ENCODE results near the gene PPP2R2C.

PPP2R2C gene

GRCh38 chr4:6493658-6494304, 21.4 kb upstream of the PPP2R2C start:
- DNase-seq: no peak

DNA sequence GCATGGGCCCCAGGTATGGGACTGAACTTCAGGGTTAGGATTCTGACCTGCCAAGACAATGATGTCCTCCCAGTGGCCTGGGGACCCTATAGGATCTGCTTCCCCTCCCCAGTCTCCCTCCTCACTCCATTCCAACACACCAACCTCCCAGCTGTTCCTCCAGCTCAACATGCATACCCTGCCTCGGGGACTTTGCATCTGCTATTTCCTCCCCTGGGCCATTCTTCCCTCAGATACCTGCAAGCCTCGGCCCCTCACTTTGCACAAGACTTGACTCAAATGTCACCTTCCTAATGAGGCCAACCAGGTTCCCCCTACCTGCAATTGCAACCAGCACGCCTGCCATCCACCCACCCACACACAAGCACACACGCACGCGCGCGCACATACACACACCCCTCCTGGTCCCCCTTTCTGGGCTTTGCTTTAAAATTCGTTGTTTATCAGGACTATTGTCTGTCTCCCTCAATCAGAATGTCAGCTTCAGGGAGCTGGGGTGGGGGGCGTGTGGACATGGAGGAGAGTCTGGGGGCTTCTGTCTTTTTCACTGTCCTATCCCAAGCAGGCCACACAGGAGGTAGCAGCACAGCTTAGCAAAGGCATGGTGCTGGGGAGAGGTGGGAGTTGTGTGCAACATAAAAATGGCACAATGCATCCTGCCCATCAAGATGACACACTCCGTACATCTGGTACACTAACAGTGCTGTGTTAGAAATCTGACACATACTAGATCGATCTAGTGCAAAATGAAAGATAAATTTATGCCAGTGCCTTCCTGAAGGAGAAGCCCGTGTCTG, 20.6 kb upstream of the PPP2R2C start:
- DNase-seq: no peak

DNA sequence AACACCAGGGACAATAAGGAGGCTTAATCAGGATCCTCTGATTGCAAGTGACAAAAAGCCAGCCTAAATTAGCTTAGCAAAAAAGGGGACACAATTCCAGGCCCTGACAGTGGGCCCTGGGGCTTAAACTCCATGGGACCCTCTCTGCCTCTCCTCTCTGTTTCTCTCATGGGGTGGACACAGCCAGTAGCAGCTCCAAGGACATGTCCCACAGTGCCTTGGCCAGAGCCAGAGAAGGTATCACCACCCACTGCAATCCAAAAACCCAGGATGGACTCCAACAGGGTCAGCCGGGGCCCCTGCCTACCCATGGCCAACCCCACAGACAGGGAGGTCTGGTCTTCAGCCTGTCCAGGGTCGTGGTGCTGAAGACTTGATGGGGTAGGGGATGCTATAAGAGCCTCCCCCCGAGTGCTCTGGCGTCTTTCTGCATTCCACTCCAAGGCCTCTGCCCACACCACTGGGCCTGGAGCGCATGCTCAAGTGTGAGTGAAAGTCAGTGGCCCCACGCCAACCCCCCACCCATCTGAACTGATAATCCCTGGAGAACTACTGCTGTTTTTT, 19.7 kb upstream of the PPP2R2C start:
- no peak for DNase-seq

DNA sequence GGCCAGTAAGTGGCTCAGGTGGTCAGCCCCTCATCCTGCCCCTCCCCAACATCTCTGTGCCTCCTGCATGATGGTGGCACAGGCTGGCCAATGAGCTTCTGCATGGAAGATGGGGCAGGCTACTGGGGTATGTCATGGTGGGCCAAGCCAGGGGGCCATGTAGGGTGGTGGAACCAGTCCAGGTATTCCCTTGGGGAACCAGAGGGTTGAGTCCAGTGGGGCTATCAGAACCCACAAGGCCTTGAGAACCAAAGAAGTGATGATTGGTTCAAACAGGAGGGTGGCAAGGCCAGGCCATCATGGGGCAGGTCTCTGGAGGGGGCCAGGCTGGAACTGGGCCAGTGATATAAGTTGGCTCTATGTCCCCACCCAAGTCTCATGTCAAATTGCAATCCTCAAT, 18.8 kb upstream of the PPP2R2C start:
- DNase-seq: no peak

GRCh38 chr4:6489927-6490326, 17.5 kb upstream of the PPP2R2C start:
- DNase-seq: no peak

DNA sequence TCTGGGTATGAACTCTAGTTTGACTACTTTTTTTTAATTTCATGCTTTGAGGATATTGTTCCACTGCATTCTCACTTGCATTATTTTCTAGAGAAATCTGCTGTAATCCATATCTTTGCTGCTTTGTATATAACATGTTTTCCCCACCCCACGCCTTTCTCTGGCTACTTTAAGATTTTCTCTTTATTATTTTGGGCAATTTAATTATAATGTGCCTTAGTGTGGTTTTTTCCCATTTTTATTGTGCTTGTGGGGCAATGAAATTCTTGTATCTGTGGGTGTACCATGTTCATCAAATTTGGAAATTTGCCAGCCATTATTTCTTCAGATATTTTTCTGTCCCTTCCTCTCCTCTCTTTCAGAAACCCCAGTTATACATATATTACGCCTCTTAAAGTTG, 15.1 kb upstream of the PPP2R2C start:
- DNase-seq: no peak

DNA sequence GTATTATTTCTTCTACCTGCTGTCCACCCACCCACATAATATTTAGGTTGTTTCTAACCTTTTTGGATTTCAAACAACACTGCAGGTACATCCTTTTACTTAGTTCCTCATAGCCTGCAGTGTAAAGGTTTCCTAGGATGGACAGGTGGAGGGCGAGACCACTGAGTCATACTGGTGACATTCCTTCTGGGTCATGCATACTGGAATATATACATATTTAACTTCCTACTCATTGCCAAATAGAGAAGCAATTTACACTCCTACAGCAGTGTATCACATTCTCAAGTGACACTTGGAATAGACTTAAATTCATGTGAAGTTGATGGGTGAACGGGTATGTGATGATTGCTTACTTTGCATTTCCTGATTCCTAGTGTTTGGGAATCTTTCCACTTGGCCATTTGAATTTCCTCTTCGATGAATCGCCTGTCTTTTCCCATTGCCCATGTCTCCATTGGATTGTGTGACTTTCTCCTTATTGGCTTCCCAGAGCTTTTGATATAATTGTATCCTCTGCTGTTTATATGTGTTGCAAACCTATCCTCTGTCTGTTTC, 8.2 kb upstream of the PPP2R2C start:
- DNase-seq: no peak

DNA sequence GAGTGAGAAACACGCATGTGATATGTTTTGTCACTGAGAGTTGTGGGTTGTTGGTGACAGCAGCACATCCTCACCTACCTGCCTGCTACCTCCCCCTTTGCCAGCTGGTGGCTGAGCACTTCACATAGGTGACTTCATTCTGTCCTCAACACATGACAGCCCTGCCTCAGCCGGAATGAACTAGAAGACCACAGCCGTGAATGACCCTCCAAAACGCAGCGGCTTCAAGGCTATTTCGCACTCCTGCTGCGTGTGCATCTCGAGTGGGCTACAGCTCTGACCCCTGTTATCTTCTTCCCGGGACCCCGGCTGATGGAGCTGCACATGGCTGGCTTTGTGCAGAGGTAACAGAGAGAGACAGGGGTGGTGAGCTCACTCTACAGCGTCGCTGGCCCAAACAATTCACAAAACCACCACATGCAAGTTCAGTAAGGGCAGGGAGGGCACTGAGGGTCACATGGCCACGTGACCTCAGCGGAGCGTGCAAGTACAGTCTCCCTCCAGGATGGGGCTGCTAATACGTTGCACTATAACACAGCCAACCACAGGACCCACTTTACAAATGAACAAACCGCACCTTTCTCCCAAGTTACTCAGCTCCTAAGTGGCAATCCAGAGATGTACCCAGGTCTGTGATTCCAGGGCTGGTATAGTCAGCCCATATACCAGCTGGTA, 6.3 kb upstream of the PPP2R2C start:
- no peak for DNase-seq

DNA sequence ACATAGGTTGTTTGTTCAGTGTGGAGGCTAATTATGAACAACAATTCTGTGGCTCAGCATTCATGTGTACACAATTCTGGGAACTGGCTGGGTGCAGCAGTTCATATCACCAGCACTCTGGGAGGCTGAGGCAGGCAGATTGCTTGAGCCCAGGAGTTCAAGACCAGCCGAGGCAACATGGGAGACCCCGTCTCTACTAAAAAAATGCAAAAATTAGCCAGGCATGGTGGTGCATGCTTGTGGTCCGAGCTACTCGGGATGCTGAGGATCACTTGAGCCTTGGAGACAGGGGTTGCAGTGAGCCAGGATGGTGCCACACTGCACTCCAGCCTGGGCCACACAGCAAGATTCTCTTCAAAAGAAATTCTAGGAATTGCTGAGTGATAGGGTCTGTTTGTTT, 4.5 kb upstream of the PPP2R2C start:
- no peak for DNase-seq

GRCh38 chr4:6475492-6476020, 3.1 kb upstream of the PPP2R2C start:
- no peak for DNase-seq

DNA sequence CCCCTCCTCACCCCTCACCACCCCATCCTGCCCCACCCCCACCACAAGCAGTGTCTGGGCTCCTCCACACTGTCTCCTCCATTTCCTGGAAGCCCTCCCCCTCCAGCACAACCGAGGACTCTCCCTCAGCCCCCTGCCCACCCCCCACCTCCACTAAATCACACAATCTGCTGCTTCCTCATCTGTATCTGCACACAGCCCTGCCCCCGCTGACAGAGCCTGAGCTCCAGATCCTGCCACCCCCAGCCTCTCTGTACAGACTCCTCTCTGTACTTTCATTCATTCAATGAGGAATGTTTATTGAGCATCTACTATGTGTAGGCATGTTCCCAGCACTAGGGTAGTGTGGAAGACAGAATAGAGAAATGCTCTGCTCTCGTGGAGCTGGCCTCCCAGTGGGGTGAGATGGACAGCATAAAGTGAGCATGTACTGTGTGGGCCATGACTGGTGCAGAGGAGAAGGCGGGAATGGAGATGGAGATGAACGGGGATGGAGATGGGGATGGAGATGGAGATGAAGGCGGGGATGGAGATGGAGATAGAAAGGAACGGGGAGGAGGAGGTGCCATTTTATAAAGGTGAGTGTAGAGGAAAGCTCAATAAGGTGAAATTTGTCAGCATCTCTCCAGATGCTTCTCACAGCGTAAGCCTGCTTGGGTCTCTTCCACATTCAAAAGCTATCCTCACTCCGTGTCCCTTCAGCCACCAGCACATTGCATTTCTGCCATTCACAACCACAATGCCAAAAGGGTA, 2.5 kb upstream of the PPP2R2C start:
- DNase-seq: no peak

DNA sequence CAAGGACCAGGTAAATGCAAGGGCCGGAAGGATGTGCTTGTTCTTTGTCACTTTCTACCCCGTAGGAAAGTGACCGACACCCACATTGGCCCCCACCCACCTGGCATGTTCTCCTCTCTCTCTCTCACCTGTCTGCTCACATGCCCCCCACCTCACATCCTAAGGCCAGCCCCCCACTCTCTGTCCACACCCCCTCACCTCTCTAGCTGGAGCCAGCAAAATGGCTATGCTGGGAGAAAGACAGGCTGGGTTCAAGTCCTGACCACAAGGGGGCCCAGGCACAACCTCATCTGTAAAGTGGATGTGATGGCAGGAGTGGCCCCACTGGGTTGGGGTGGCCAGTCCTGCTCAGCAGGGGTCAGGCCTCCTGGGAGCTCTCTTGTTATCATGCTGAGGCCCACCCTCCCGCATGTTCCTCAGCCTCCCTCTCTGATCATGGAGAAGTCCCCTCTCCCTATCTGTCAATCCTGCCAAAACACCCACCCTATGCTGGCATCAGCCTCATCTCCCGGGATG, 1.7 kb upstream of the PPP2R2C start:
- DNase-seq: no peak

DNA sequence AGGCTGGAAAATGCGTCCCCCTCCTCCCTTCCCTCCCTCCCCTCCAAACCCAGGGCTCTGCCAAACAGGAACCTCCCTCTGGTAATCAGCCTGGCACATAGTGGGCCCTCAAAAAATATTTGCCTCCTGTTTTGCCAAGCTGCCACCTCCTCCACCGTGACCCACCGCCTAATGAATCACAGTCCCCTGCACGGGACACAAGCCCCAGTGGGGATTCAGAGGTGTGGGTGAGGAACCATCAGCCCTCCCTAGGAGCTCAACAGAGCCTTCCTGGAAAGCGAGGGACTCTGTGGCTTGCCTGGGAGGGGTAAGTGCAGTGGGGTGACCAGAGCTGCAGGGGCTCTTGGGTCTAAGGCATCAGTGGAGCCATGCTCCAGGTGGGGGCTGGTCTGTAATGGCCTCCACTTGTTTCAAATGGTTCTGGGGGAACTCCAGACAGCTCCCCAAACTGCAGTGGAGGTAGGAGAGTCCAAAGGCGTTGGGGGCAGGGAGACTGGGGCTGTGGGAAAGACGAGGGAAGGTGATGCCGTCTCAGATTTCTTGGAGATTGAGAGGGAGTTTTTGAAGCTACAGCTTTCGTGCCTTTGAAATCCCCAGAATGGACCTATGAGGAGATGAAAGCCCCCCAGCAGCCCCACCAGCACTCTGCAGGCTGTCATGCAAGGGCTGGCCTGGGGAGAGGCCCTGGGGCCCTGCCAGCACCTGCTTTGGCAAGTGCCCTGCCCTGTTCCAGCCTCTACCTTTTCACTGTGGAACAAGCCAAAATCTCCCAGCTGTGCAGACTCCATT, 1.0 kb upstream of the PPP2R2C start:
- DNase-seq: no peak

DNA sequence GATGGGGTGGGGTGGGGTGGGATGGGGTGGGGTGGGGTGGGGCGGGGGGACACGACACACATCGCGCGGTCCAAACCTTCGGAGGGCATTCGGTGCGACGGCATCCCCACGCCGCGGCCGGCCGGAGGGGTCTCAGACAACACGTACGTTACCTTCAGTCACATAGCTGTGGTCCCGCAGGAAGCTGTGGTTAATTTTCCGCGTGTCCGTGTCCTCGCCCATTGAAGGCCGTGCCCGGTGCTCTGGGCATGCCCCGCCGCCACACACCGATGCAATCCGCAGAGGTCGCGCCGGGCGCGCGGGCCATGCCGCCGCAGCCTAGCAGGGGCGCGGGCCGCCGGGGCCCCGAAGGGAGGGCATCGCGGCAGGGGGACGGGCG, 417 bp downstream of the PPP2R2C start:
- no peak for DNase-seq

- DNase-seq: no peak
Observed at GRCh38 chr4:6471307-6472007, 957 bp downstream of the PPP2R2C start.

DNA sequence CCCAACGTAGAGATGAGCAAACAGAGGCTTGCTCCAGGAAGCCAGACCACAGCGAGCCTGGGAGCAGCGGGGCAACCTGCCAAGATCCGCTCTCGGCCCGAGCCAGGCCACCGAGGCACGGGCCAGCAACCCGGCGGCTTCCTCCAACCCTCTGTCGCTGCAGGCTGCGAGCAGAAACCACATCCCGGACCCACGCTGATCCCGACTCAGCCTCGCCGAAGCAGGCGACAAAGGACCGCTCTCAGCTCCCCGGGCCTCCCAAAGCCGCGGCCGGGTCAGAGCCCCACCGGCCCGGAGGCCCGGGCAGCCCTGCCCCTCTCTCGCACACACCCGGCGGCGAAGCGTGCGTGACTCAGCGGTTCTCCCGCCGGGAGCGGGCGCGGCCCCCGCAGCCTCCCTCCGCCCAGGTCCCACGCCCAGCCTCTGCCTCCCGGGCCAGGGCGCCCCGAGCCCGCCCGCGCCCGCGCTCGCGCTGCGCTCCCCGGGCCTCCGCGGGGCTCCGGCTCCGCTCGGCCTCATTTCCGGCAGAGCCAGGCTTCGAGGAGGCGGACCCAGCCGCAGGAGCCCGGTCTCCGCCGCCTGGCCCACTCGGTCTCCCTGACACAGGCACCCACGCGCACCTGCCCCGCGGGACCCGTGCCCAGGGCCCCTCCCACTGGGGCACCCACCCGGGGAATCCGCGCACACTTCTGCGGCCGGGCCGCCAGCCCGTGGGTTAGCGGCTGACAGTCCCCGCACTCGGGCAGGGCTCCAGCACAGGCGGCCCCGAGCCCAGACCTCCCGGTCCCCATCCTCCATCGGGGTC, 1.7 kb downstream of the PPP2R2C start:
- DNase-seq: no peak

DNA sequence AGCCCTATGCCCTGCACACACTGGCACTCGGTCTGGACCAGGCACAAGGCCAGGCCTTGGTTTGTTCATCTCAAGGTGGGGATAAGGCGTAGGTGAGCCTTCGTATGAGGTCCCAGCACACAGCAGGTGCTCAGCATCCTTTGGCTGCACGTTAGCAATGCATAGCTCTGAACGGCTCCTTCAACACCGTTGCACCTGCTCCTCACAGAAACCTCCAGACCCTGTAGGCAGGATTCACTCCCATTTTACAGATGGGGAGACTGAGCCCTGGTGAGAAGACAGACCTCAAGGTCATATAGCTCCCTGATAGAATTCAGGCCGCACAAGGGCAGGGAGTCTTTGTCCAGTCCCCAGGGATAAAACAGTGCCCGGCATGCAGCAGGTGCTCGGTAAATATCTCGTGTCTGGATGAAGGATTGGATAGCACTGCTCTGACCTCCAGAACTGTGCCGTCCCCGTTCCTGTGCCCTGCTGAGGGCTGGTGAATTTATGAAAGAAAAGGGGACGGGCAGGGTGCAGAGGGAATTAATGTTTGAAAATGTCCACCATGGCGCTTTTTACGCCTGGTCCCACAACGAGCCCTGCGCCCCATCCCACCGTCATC, 2.4 kb downstream of the PPP2R2C start:
- no peak for DNase-seq

- no peak for DNase-seq
Observed at GRCh38 chr4:6469144-6469543, 3.3 kb downstream of the PPP2R2C start.

DNA sequence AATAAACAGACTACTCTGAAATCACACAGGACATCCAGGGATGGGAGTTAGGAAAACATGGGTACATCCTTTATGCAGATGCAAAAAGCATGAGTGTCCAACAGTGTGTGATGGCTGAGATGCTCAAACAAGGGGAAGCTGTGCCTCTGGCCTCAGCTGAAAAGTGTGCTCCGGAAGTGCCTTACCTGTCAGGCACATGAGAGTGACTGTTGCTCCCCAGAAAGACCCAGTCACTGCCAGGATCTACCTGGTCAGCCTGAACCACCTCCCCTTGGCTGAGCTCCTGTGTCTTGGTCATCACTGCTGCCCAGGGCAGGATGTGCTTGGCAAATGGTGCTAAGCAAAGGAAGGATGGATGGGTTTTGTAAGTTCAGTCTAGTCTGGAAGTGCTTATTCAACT, 4.0 kb downstream of the PPP2R2C start:
- DNase-seq: no peak
